ENCODE results near the gene ADORA2A.

The ADORA2A gene

DNA sequence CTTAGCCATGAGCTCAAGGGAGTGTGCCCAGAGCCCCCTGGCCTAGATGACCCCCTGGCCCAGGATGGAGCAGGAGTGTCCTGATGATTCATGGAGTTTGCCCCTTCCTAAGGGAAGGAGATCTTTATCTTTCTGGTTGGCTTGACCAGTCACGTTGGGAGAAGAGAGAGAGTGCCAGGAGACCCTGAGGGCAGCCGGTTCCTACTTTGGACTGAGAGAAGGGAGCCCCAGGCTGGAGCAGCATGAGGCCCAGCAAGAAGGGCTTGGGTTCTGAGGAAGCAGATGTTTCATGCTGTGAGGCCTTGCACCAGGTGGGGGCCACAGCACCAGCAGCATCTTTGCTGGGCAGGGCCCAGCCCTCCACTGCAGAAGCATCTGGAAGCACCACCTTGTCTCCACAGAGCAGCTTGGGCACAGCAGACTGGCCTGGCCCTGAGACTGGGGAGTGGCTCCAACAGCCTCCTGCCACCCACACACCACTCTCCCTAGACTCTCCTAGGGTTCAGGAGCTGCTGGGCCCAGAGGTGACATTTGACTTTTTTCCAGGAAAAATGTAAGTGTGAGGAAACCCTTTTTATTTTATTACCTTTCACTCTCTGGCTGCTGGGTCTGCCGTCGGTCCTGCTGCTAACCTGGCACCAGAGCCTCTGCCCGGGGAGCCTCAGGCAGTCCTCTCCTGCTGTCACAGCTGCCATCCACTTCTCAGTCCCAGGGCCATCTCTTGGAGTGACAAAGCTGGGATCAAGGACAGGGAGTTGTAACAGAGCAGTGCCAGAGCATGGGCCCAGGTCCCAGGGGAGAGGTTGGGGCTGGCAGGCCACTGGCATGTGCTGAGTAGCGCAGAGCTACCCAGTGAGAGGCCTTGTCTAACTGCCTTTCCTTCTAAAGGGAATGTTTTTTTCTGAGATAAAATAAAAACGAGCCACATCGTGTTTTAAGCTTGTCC lies 14.3 kb downstream of the ADORA2A start:
- DNase-seq (ENCODE audit: low spot score), result no peak
- TF ChIP-seq, protein P1, sequence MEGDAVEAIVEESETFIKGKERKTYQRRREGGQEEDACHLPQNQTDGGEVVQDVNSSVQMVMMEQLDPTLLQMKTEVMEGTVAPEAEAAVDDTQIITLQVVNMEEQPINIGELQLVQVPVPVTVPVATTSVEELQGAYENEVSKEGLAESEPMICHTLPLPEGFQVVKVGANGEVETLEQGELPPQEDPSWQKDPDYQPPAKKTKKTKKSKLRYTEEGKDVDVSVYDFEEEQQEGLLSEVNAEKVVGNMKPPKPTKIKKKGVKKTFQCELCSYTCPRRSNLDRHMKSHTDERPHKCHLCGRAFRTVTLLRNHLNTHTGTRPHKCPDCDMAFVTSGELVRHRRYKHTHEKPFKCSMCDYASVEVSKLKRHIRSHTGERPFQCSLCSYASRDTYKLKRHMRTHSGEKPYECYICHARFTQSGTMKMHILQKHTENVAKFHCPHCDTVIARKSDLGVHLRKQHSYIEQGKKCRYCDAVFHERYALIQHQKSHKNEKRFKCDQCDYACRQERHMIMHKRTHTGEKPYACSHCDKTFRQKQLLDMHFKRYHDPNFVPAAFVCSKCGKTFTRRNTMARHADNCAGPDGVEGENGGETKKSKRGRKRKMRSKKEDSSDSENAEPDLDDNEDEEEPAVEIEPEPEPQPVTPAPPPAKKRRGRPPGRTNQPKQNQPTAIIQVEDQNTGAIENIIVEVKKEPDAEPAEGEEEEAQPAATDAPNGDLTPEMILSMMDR (IDR thresholded peaks at IDR 0.05; ENCODE audit: extremely low read depth, missing control alignments), result no peak

DNA sequence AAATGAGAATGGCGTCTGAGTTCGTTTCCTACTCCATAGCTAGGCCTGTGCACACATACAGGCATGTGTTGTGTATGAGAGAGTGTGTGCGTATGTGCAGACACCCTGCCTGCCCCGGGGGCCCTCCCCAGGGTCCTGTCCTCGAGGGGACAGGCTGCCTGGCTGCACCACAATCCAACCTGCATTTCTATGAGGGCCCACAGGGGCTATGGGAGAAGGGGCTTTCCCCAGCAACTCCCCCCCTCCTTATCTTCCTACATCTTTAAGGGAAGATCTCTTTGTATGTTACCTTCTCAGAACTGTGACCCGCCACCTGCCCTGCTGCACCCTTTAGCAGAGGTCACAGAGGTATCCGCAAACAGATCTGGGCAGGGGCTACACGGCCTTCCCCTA lies 14.9 kb downstream of the ADORA2A start:
- no peak for DNase-seq (ENCODE audit: low spot score)
- TF ChIP-seq, protein P1 (IDR thresholded peaks at IDR 0.05; ENCODE audit: extremely low read depth, missing control alignments), result no peak

DNA sequence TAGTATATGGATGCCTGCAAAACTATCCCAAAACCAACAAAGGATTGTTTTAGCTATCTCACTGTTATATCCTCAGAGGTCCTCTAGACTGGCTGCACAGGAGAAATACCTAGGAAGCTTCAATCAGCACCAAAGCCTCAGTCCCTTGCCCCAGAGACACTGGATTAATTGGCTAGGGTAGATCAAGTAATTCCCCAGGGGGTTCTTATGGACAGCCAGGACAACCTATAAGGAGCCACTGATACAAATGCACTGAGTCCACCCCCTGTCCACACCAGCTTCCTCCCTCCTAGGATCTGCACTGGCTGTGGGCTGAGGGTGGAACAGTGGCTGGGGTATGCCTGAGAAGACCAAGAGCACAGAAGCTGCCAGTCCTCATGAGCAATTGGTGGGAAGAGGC lies 16.3 kb downstream of the ADORA2A start:
- DNase-seq (ENCODE audit: low spot score), result no peak
- TF ChIP-seq, protein P1 (IDR thresholded peaks at IDR 0.05; ENCODE audit: extremely low read depth, missing control alignments), result no peak

DNA sequence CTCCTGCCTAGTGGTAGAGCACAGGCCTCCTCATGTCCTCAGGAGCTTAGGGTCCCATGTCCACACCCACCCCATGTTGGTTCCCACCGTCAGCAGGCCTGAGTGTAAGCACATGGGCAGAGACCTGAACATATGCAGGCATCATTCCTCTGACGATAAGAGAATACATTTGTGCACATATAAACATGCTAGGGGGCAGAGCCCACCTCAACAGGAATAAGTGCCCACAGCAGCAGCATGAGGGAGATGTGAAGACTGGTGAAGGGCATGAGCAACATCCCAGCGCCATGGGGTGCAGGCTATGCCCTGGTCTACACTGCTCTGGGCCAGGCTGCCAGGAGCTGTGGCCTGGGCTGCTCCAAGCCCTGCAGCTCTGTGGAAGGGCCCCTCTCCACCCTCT lies 16.9 kb downstream of the ADORA2A start:
- TF ChIP-seq, protein P1 (IDR thresholded peaks at IDR 0.05; ENCODE audit: extremely low read depth, missing control alignments), result no peak
- DNase-seq (ENCODE audit: low spot score), result no peak

DNA sequence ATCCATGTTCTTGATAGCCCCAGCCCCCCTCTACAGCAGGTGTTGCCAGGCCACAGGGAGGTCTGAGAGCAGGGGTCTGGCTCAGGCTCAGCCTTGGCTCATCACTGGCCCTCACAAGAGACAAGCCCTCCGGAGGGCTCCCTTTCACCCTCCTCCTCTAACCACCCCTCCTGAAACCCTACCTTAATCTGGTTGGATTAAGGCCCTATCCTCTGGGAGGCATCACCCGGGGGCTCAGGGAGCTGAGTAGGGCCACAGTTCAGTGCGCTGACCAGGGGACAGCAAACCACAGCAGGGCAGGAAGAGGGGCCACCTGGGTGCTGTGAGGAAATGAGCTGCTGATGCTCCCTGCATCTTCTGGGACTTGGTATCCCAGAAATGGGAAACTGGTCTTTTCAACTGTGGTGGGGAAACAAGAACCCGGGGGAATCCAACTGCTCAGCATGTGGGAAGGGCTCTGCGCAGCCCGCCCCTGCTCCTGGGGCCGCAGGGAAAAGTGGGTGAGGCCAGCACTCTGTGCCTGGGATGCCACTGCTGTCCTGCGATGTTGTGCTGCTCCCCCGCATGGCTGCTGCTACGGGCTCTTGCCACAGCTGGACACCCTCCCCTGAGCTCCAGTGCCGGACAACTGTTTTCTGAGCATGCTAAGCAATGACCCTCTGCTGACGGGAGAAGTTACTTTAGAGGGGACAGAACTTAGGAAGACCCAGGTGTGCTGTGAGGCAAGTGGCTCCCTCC lies 17.5 kb downstream of the ADORA2A start:
- DNase-seq (ENCODE audit: low spot score), result no peak
- TF ChIP-seq, protein P1 (IDR thresholded peaks at IDR 0.05; ENCODE audit: extremely low read depth, missing control alignments), result no peak

DNA sequence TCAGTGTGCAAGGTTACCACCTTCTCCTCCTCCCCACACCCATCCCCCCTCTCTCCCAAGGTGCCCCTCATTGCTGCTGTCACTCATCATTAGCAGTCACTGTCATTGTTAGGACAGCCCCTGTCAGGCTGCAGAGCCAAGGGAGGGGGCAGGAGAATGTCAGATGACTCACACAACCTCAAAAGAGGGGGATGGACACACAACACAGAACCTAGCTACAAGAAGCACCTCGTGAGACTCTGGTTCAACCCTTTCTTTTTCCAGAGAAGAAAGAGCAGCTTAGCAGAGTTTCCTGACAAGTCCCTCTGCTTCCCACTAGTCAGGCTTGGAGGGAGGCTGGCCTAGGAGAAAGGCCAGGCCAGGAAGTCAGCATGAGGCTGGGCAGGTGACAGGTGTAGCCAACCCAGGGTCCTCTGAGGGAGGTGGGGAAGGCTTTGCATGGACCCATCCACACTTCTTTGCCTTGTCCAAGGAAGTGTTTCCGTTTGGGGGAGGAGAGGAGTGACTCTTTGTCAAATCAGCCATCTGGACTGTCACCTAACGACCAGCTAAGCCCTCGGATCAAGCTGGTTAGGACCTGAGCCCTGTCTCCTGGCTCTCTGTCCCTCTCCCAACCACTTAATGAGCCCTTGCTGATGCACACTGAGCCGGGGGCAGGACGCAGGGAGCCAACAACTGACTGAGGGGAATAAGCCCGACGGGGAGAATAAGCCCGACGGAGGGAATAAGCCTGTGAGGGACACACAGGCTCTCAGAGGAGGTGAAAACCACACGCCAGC lies 18.3 kb downstream of the ADORA2A start:
- no peak for DNase-seq (ENCODE audit: low spot score)
- TF ChIP-seq, protein P1 (IDR thresholded peaks at IDR 0.05; ENCODE audit: extremely low read depth, missing control alignments), result no peak
